Epithelial cell of proximal tubule (primary cell): Measurements from ENCODE around the gene PPP5C. TPM values are rescaled to one million over a fixed set of nuclear protein-coding genes. Genes with fewer than 3 reads are reported as not detected.
"Not testable (repeated sequence)": the region's sequence is repeated elsewhere in the genome, so short reads cannot be mapped to it uniquely, and the experiment has no call there.

Source experiments
- DNase-seq: peaks from one replicate; pipeline ENCODE4 v3.0.0-alpha.2; 2011; ENCODE audit warnings: low read depth
- H3K4me3 ChIP-seq: 2 replicates; pipeline ENCODE4 v1.5.1; 2011; ENCODE audit warnings: low read depth, mild to moderate bottlenecking, low read length
- CTCF ChIP-seq: conservative IDR thresholded peaks from 2 replicates; pipeline ENCODE4 v1.5.1; 2012; ENCODE audit warnings: low read depth, mild to moderate bottlenecking, low read length
- total RNA-seq: library from RNA; depleted of rRNA; stranded (reverse); fragments of >200 nt; gene quantifications from 2 replicates; pipeline ENCODE4 v1.2.3, GENCODE V29; 2015

Gene PPP5C
- total RNA-seq, 1 donor from 2014 or later = 76.2 TPM

- DNase-seq = no peak
- peak overlapping the region; percentile 63 for H3K4me3 ChIP-seq
- no peak for TF ChIP-seq CTCF
These were observed 64.4 kb downstream of the PPP5C start for GRCh38 chr19:46411088-46411924.

GRCh38 chr19:46411925-46412649 is 65.2 kb downstream of the PPP5C start:
- peak overlapping the region; percentile 63 for H3K4me3 ChIP-seq
- no peak for DNase-seq
- TF ChIP-seq CTCF = no peak

GRCh38 chr19:46412650-46413261 is 65.9 kb downstream of the PPP5C start:
- H3K4me3 ChIP-seq = peak overlapping the region; percentile 63
- no peak for DNase-seq
- TF ChIP-seq CTCF = no peak

GRCh38 chr19:46413262-46414031 is 66.6 kb downstream of the PPP5C start, which contains the start of gene CCDC8:
CCDC8 (minus strand) TSS chr19:46413564; CDS start chr19:46412810, 754 bp downstream.
- no peak for DNase-seq
- no peak for TF ChIP-seq CTCF
- peak within 1 kb of the TSS; percentile 63 for H3K4me3 ChIP-seq

GRCh38 chr19:46414899-46415298 is 68.0 kb downstream of the PPP5C start:
- not testable (repeated sequence) for DNase-seq, H3K4me3 ChIP-seq

GRCh38 chr19:46415804-46416709 is 69.2 kb downstream of the PPP5C start:
- not testable (repeated sequence) for DNase-seq

GRCh38 chr19:46420056-46420455 is 73.2 kb downstream of the PPP5C start:
- no peak for TF ChIP-seq CTCF
- no peak for DNase-seq

More at GRCh38 chr19:46415804-46416709, 69.2 kb downstream of the PPP5C start:
- H3K4me3 ChIP-seq = peak overlapping the region; percentile 44

More at GRCh38 chr19:46420056-46420455, 73.2 kb downstream of the PPP5C start:
- no peak overlapping the region for H3K4me3 ChIP-seq
